Panc1 (cell line): Measurements from ENCODE around the gene H6PD. TPM values are rescaled to one million over a fixed set of nuclear protein-coding genes. Genes with fewer than 3 reads are reported as not detected.

ENCODE experiments used
- ATAC-seq: fragments of 200-7000 bp; cut with Tn5 transposase; 2 replicates; pipeline ENCODE4 v1.9.1; 2020; ENCODE audit warnings: mild to moderate bottlenecking, moderate library complexity
- BruUV-seq: library from RNA; stranded (reverse); fragments of 400-500 nt; replicated peaks from 2 replicates; lab custom pipeline; 2021; lab: Mats Ljungman, UMichigan
- CTCF ChIA-PET: fragments of 300-600 bp; sonication (Branson Sonifier 250); formaldehyde crosslinking; loops from one replicate; lab custom pipeline; 2022; ENCODE audit warnings: antibody characterized with exemption; lab: Charles Lee
- POLR2A ChIA-PET: fragments of 300-600 bp; sonication (Branson Sonifier 250); formaldehyde crosslinking; loops from one replicate; lab custom pipeline; 2022; ENCODE audit warnings: antibody characterized with exemption; lab: Charles Lee
- DNase-seq: peaks from one replicate; pipeline ENCODE4 v3.0.0-alpha.2; 2010; ENCODE audit warnings: low read depth, low spot score
- H3K27ac ChIP-seq: 2 replicates; pipeline ENCODE4 v1.5.1; 2011; ENCODE audit warnings: mild to moderate bottlenecking, low read length, inconsistent platforms
- H3K27me3 ChIP-seq: fragments of 200-500 bp; sonication (Bioruptor generic); 2 replicates; pipeline ENCODE4 v1.6.0; 2014; ENCODE audit warnings: low read length, inconsistent platforms; ENCODE audit not compliant: control insufficient read depth, insufficient read depth
- H3K36me3 ChIP-seq: fragments of 200-500 bp; sonication (Bioruptor generic); 2 replicates; pipeline ENCODE4 v1.5.1; 2014; ENCODE audit warnings: inconsistent platforms, mild to moderate bottlenecking, low read length, moderate library complexity; ENCODE audit not compliant: control insufficient read depth, insufficient read depth
- H3K4me1 ChIP-seq: 2 replicates; pipeline ENCODE4 v1.5.1; 2011; ENCODE audit warnings: inconsistent platforms, mild to moderate bottlenecking, low read length, moderate library complexity; ENCODE audit not compliant: control insufficient read depth, insufficient read depth
- H3K4me3 ChIP-seq, 2 experiments: 2 replicates each; pipeline ENCODE4 v1.5.1; 2011 to 2012; ENCODE audit warnings: low read depth in 2 of 2, low read length in 2 of 2, mild to moderate bottlenecking in 2 of 2, inconsistent platforms in 1 of 2, moderate library complexity in 1 of 2
- H3K9me3 ChIP-seq: fragments of 200-500 bp; sonication (Bioruptor generic); 2 replicates; pipeline ENCODE4 v1.5.1; 2014; ENCODE audit warnings: low read depth, mild to moderate bottlenecking, inconsistent platforms, low read length, moderate library complexity; ENCODE audit not compliant: control insufficient read depth, insufficient read depth
- POLR2AphosphoS5 ChIP-seq: IDR thresholded peaks from 2 replicates; pipeline ENCODE4 v1.6.1; 2012; ENCODE audit warnings: mild to moderate bottlenecking, low read depth, low read length, moderate library complexity
- REST ChIP-seq, 2 experiments: IDR thresholded peaks; 2 replicates each; pipeline ENCODE4 v1.6.1; 2011 to 2012; ENCODE audit warnings: low read depth in 2 of 2, control low read depth in 1 of 2, low read length in 1 of 2, mild to moderate bottlenecking in 1 of 2, moderate library complexity in 1 of 2; ENCODE audit not compliant: insufficient read depth in 1 of 2
- SIN3A ChIP-seq: IDR thresholded peaks from 2 replicates; pipeline ENCODE4 v1.6.1; 2012; ENCODE audit warnings: low read depth, mild to moderate bottlenecking, low read length, moderate library complexity, borderline replicate concordance; ENCODE audit not compliant: insufficient read depth
- TCF7L2 ChIP-seq: IDR thresholded peaks from 2 replicates; pipeline ENCODE4 v1.6.1; 2011; ENCODE audit warnings: mild to moderate bottlenecking, low read depth, low read length, inconsistent platforms
- in situ Hi-C: cut with HindIII; loops from 2 replicates; pipeline ENCODE4 v1.10.0; 2016; ENCODE audit warnings: low sequenced_read_pairs, low pct_unique_long_range_greater_than_20kb
- intact Hi-C: fragments of 100-400 bp; cut with micrococcal nuclease; formaldehyde crosslinking; loops from one replicate; pipeline ENCODE4 v1.10.0; 2022; ENCODE audit not compliant: unreplicated experiment
- total RNA-seq: library from RNA; stranded (reverse); gene quantifications from one replicate; pipeline ENCODE4 v1.2.1, GENCODE V29; 2021; ENCODE audit not compliant: unreplicated experiment
- TF ChIP-seq, protein P1 (sequence below): fragments of 450-650 bp; IDR thresholded peaks from 2 replicates; pipeline ENCODE4 v1.5.1; 2017; ENCODE audit warnings: mild to moderate bottlenecking

The H6PD gene
- total RNA-seq, 1 experiment from 2014 or later, result 23.5 TPM

DNA sequence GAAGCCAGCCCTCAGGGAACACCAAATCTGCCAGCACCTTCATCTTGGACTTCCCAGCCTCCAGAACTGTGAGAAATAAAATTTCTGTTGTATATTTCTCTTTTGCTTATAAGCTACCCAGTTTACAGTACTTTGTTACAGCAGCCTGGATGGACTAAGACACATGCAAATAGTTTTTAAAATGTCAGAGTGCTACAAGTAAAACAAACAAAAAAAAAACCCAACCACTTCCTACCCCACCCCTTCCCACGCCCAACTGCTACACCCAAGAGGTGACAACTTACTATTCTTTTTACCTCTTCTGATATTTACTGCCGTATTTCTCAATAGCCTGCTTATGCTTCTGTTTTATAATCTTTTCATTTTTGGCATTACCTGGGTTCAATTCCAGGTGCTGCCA is 49.5 kb downstream of the H6PD start:
- CTCF ChIA-PET, result no interaction called here
- peaks cover 6% of the 10 kb centered on the region; the same call in 1 of the 2 replicates for H3K9me3 ChIP-seq
- H3K27me3 ChIP-seq, result no peaks in the 10 kb centered on the region
- peaks cover 33% of the 10 kb centered on the region for H3K4me1 ChIP-seq
- BruUV-seq, result no TSS peak
- POLR2A ChIA-PET, result interaction anchor here (0.6 kb wide), 1 partner anchor 16 kb away, joined by 5 read pairs; no protein-coding TSS in a partner anchor
- no peak overlapping the region for H3K4me3 ChIP-seq
- in situ Hi-C loops, result no loop called here
- DNase-seq (no peak), ATAC-seq (no peak)
- intact Hi-C loops, result no loop called here
- no peak for TF ChIP-seq TCF7L2
- no peak for TF ChIP-seq REST (IDR thresholded peaks at IDR 0.05; ENCODE audit: insufficient read depth in 1 of 2, low read depth in 2 of 2, low read length in 1 of 2)
- TF ChIP-seq, protein P1, sequence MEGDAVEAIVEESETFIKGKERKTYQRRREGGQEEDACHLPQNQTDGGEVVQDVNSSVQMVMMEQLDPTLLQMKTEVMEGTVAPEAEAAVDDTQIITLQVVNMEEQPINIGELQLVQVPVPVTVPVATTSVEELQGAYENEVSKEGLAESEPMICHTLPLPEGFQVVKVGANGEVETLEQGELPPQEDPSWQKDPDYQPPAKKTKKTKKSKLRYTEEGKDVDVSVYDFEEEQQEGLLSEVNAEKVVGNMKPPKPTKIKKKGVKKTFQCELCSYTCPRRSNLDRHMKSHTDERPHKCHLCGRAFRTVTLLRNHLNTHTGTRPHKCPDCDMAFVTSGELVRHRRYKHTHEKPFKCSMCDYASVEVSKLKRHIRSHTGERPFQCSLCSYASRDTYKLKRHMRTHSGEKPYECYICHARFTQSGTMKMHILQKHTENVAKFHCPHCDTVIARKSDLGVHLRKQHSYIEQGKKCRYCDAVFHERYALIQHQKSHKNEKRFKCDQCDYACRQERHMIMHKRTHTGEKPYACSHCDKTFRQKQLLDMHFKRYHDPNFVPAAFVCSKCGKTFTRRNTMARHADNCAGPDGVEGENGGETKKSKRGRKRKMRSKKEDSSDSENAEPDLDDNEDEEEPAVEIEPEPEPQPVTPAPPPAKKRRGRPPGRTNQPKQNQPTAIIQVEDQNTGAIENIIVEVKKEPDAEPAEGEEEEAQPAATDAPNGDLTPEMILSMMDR, result no peak
- no peak for TF ChIP-seq SIN3A
- no peak for TF ChIP-seq POLR2AphosphoS5
- H3K27ac ChIP-seq, result no peak overlapping the region
- H3K36me3 ChIP-seq, result no peaks in the 10 kb centered on the region

DNA sequence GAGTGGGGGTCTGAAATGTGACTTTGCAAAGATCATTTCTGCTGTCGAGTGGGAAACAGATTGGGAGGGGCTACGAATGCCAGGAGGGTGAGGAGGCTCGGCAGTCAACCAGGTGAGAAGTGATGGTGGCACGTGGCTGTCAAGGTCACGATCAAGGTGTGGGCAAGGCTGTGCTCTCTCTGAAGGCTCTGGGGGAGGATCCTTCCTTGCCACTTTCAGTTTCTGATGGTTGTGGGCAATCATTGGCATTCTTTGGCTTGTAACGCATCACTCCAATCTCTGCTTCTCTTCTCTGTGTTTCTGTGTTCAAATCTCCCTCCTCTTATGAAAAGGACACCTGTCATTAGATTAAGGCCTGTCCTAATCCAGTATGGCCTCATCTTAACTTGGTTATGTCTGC is 52.0 kb downstream of the H6PD start:
- CTCF ChIA-PET, result no interaction called here
- intact Hi-C loops, result no loop called here
- H3K27me3 ChIP-seq, result no peaks in the 10 kb centered on the region

DNA sequence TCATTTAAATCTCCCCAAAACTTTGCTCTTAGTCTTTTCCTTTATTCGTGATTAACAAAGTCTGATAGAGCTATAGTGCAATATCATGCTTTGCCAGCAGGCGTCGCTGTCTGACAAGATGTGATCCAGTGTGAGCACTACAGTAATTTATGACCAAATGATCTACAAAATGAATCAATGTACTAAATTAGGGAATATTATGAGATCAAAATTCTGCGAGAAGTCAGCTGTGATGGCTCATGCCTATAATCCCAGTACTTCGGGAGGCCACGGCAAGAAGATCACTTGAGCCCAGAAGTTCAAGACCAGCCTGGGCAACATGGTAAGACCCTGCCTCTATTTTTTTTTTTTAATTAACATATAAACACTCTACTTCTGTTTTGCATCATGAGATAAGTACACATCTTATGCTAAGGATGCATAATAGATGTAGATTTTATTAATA is 54.5 kb downstream of the H6PD start:
- Histone ChIP-seq H3K27me3 (no peaks in the 10 kb centered on the region), H3K9me3 (peaks cover 6% of the 10 kb centered on the region; the same call in 1 of the 2 replicates), H3K27ac (peak overlapping the region; percentile 66), H3K4me1 (peaks cover 22% of the 10 kb centered on the region), H3K36me3 (no peaks in the 10 kb centered on the region), H3K4me3 (no peak overlapping the region)
- ATAC-seq (no peak), DNase-seq (peak; percentile 88)
- ChIA-PET POLR2A (interaction anchor here (0.6 kb wide), 1 partner anchor 269 kb away, joined by 3 read pairs; no protein-coding TSS in a partner anchor), CTCF (interaction anchor here (0.6 to 2.6 kb wide), 7 partner anchors 19 to 384 kb away, joined by 3 to 23 read pairs (median 3); partner anchors contain the start of gene H6PD)
- TF ChIP-seq, protein P1, result peak; percentile 93
- TF ChIP-seq TCF7L2, result no peak
- in situ Hi-C loops (no loop called here), intact Hi-C loops (loop anchor here (1.0 kb wide), 1 partner anchor 202 kb away; no protein-coding TSS in a partner anchor)
- no TSS peak for BruUV-seq

More for the DNA sequence above, 52.0 kb downstream of the H6PD start:
- H3K36me3 ChIP-seq, result no peaks in the 10 kb centered on the region
- H3K27ac ChIP-seq, result no peak overlapping the region
- peaks cover 28% of the 10 kb centered on the region for H3K4me1 ChIP-seq
- in situ Hi-C loops, result no loop called here
- ATAC-seq (no peak), DNase-seq (no peak)
- POLR2A ChIA-PET, result no interaction called here
- H3K9me3 ChIP-seq, result peaks cover 6% of the 10 kb centered on the region; the same call in 1 of the 2 replicates
- no peak overlapping the region for H3K4me3 ChIP-seq
- no TSS peak for BruUV-seq
- TF ChIP-seq SIN3A, result no peak
- TF ChIP-seq POLR2AphosphoS5, result no peak
